Putamen (tissue), 1 donor: ENCODE results near the gene VEZT.
"Not testable (repeated sequence)": the region's sequence is repeated elsewhere in the genome, so short reads cannot be mapped to it uniquely, and the experiment has no call there.

ENCODE experiments used
- DNase-seq: peaks from one replicate; pipeline ENCODE4 v3.0.0-alpha.2; 2016; ENCODE audit warnings: low spot score

VEZT gene

DNA sequence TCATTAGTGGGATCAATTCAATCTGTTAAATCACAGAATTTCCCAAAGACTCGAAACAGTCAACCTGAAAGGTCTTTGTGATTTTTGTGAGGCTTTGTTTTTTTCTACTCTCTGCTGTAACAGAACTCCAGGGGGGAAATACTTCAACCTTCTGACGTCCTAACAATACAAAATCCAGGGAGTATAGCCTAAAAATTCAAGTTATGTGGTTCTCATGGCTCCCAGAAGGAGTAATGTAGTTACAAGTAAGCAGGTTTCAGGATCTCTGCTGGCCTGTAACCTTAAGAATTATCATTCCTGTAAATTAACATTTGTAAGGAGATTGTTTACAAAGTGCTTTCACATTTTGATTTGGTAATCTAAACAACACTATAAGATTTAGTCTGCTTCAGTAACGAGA, 39.9 kb downstream of the VEZT start:
- no peak for DNase-seq

- no peak for DNase-seq
Measured at GRCh38 chr12:95258151-95258550, 40.5 kb downstream of the VEZT start.

GRCh38 chr12:95258803-95259202, 41.2 kb downstream of the VEZT start:
- DNase-seq = no peak

DNA sequence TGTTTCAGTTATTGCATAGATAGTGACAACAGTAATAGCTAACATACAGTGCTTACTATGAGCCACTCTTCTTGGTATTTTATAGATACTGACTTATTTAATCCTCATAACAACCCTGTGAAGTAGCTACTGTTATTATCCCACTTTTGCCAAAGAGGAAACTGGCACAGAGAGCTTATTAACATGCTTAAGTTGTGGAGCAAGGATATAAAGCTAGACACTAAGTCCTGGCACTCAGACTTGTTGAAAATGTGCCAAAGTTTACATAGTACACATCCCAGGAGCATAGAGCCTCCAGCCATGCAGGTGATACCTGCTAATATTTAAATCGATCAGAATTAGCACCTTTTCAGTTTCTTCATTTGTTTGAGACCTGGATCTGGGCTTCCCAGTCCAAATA, 41.8 kb downstream of the VEZT start:
- no peak for DNase-seq

GRCh38 chr12:95261109-95261508, 43.5 kb downstream of the VEZT start:
- DNase-seq = no peak

DNA sequence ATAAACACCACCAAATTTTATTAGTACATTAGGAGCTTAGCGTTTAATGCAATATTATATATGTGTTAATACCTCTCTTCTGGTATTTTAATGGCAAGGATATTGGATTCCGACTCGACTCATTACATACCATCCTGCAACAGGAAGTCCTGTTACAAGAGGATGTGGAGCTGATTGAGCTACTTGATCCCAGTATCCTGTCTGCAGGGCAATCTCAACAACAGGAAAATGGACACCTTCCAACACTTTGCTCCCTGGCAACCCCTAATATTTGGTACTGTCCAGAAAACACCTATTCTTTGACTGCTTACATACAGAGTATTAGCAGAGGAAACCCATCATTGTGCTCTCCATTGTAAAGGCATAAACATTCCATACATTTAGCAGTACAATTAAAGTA, 45.2 kb downstream of the VEZT start:
- DNase-seq = no peak

DNA sequence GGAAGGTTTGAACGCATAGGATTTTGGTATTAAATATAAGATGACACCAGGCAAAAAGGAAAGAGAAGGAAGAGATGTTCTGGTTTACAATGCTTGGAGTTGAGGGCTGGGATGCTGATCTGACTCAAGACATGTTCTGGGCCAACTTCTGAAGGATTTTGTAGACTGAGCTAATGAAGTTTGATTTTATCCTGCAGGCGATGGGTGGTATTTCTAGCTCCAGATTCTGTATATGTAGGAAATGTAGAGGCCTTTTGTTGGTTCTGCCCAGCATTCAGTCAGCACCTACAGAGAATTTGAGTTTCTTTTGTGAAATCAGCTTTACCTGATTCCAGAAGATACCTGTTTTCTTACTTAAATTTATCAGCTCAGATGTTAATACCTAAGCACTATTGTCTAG, 48.2 kb downstream of the VEZT start:
- DNase-seq = no peak

DNA sequence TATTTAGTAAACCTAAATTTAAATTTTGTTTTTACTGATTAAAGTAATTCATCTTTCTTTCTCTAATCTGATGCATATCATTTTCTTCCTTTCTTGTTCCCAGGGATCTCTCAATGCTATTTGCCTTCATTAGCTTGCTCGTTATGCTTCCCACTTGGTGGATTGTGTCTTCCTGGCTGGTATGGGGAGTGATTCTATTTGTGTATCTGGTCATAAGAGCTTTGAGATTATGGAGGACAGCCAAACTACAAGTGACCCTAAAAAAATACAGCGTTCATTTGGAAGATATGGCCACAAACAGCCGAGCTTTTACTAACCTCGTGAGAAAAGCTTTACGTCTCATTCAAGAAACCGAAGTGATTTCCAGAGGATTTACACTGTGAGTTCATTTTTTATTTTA, 48.6 kb downstream of the VEZT start:
- no peak for DNase-seq

DNA sequence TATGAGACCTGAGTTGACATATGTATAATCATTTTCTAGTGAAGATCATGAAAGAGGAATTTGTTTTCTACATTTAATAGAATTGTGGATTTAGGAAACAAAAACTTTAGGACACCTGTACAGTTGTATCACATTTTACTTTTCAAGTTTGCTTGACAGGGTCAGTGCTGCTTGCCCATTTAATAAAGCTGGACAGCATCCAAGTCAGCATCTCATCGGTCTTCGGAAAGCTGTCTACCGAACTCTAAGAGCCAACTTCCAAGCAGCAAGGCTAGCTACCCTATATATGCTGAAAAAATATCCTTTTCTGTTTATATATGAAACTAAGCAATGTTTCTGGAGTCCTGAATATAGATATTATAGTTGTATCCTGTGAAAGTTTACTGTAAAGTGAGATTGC, 52.3 kb downstream of the VEZT start:
- no peak for DNase-seq

GRCh38 chr12:95271465-95271864, 53.9 kb downstream of the VEZT start:
- DNase-seq = no peak

DNA sequence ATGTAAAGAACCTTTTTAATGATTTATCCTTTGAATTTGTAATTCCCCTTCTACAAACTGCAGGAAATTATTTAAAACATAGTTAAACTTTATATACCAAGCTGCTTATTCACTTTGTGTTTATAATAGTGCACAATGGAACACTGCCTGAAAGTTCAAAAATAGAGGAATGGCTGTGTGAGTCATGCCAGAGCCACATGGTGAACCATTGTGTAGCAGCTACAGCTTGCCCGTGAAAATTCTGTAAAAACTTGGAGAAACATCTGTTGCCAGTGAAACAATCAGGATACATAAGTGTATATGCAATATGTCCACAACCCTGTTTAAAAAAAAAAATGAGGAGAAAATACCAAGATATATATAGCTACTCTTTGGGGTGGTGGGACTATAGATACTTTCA, 59.5 kb downstream of the VEZT start:
- DNase-seq = no peak

DNA sequence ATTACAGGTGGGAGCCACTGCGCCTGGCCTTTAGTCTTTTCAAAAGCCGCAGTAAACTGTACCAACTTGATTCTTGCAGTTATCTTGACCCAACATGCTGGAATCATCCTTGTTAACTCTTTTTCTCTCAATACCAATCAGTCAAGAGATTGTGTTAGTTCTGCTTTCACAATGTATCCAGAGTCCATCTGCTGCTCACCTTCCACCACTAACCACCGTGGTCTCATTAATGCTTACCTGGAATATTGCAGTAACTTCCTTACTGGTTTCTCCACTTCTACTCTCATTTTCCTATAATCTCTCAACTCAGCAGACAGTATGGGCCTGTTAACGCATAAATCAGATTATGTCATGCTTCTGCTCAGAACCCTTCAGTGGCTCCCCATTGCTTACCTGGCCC, 62.2 kb downstream of the VEZT start:
- no peak for DNase-seq

DNA sequence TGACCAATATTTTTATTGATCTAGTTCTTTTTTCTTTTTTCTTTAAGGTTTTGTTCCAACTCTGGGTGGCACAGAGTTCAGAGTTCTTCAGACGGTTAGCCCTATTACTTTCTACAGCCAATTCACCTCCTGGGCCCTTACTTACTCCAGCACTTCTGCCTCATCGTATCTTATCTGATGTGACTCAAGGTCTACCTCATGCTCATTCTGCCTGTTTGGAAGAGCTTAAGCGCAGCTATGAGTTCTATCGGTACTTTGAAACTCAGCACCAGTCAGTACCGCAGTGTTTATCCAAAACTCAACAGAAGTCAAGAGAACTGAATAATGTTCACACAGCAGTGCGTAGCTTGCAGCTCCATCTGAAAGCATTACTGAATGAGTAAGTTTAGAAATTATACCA, 64.7 kb downstream of the VEZT start:
- DNase-seq = no peak

- DNase-seq = no peak
Measured at GRCh38 chr12:95283371-95283770, 65.8 kb downstream of the VEZT start.

GRCh38 chr12:95286713-95287112, 69.1 kb downstream of the VEZT start:
- DNase-seq = no peak

- no peak for DNase-seq
Measured at GRCh38 chr12:95291501-95291900, 73.9 kb downstream of the VEZT start.

DNA sequence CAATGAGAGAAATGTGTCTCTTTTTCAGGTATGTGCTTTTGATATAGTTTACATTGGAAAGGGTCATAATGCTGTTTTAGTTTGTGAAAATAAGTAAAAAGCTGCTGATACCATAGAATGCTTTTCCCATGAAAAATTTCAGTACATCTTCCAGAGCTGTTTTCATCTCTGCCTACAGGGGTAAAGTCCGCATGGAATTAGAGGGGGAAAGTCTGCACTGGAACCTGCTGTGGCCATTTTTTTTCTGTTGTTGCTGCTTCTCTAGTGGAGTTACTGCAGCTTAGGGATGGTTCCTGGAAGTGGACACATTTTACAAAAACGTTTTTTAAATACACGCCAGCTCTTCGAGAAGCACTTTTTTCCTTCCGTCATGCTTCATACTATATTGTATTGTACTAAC, 81.3 kb downstream of the VEZT start:
- DNase-seq = no peak

DNA sequence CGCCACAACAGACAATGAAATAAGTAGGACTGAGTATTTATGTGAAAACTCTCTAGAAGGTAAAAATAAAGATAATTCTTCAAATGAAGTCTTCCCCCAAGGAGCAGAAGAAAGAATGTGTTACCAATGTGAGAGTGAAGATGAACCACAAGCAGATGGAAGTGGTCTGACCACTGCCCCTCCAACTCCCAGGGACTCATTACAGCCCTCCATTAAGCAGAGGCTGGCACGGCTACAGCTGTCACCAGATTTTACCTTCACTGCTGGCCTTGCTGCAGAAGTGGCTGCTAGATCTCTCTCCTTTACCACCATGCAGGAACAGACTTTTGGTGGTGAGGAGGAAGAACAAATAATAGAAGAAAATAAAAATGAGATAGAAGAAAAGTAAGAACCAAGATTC, 82.7 kb downstream of the VEZT start:
- no peak for DNase-seq

DNA sequence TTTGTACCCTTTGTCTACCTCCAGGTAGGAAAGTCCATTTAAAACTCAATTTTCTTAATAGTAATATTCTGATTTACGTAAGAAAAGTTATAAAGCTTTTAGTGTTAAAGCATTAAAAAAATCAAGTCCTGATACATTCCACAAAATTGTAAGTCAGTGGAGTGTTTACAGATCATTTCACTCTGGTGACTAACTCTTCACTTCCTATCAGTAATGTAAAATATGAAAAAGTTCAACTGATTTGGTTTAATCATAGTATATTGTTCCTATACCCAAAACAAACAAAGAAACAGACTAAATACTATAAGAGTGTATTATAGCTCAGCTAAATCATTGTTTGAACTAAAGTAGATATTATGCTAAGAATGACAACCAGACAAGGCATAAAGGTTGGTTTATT, 85.9 kb downstream of the VEZT start:
- DNase-seq = no peak

DNA sequence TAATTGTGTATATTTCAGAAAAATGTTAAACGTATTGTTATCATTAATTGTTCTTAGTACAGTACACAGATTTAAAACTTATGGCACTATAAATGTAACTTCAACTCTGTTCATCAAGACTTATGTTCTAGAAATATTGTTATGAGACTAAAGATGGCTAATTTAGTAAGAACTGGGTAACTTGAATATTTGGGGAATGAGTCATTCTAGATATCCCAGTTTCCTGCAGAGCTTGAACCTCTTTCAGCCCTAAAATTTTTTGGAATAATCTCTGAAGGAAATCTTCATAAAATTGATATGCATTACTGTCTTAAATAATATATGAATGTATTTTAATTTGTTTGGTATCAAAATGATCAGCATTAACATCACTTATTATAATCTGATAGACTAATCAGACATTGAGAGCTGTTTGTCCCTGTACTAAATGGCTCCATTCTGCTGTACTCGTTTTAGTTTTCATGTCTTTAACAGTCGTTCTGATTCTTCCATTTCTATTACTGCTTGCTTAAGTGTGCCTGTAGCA, 87.1 kb downstream of the VEZT start:
- no peak for DNase-seq

DNA sequence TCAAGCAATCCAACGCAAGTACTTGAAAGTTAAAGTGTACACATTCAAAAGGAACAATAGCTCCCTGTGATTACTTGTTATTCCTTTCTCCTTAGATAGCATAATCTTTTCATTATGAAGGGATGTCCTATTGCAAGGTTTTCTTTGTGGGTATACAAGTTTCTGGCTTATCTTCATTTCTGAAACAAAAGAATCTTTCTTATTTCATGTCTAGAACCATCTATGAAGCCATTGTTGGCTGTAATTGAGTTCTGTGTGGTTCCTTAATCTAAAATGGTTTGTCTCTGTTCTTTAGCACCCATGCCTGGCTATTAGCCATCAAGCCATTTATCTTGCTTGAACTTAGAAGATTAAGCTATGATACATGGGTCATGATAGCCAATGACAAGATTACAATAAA, 95.0 kb downstream of the VEZT start:
- DNase-seq = no peak

DNA sequence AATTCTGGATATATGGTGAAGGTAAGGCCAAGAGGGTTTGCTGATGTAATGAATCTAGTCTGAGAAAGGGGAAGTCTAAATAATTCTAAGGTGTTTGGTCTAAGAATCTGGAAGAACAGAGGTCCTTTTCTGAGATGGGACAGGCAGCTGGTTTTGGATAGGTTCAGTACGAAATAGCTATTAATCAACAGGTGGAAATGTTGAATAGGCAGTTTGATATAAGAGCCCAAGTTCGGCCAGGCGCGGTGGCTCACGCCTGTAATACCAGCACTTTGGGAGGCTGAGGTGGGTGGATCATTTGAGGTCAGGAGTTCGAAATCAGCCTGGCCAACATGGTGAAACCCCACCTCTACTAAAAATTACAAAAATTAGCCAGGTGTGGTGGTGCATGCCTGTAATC, 97.1 kb downstream of the VEZT start:
- not testable (repeated sequence) for DNase-seq

GRCh38 chr12:95316798-95317197, 99.2 kb downstream of the VEZT start:
- no peak for DNase-seq

DNA sequence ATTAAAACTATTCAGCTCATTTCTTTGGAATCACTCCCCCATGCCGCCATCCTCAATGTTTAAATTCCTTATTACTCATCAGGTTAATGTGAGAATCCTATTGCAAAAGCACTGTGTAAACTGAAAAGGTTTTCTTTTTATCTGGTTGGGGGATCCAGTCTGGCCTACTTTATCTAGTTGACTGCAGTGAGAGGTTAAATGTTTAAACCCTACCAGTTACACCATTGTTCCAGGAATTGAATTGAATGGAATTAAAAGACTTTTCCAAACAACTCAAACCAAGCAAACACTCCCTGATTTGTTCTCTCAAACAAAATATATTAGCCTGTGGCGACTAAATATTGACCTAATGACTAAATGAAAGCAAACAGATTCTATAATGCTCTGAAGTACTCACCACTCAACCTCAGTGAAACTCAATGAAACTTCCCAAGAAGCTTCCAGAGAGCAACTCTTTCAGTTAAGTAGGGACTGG, 100.5 kb downstream of the VEZT start:
- DNase-seq = no peak
